Measurements from ENCODE around the gene DGUOK. TPM values are rescaled to one million over a fixed set of nuclear protein-coding genes. Genes with fewer than 3 reads are reported as not detected.
A peak's percentile ranks its signal among the peaks of the same experiment; 100 is the strongest.

Gene DGUOK
- total and polyA plus RNA-seq, 4 donors, result 19.6 to 49.7 (median 28.3) TPM

DNA sequence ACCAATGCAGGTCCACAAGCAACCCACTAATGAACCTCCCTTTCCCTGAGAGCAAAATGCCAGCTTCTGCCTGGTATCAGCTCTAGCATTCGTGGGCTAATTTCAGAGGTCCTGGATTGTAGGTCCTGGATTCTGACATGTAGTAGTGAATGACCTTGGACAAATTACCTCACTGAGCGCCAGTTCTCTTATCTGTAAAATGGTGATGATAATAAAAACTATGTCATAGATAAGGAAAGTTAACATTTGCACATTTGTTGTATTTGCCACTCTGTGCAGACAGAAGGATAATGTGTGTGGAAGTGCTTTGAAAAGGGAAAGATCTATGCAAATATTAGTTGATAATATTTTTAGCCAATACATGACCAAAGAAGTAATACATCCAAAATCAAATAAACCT lies 53.9 kb downstream of the DGUOK start:
- Histone ChIP-seq H3K4me3 (ENCODE audit: low read depth in 1 of 3, low read length in 3 of 3) (peak overlapping the region in 1 of 3 donors; percentile 39), H3K4me1 (ENCODE audit: control insufficient read depth in 4 of 4, insufficient read depth in 4 of 4, low read length in 3 of 4) (peaks cover 7 to 35% (median 26%) of the 10 kb centered on the region in 4 donors), H3K9ac (ENCODE audit: low read depth in 1 of 2, low read length in 2 of 2) (no peak overlapping the region), H3K36me3 (ENCODE audit: control insufficient read depth in 4 of 4, insufficient read depth in 3 of 4, low read depth in 1 of 4, low read length in 3 of 4) (no peaks in the 10 kb centered on the region), H3K27ac (ENCODE audit: low read depth in 1 of 2, low read length in 2 of 2) (no peak overlapping the region), H3K27me3 (ENCODE audit: control insufficient read depth in 4 of 4, insufficient read depth in 4 of 4, low read length in 3 of 4) (peaks cover 0 to 3% (median 0%) of the 10 kb centered on the region in 4 donors), H3K9me3 (ENCODE audit: control insufficient read depth in 4 of 4, low read length in 3 of 4) (no peaks in the 10 kb centered on the region)
- 28% methylated on average over 2 of the region's 2 CpGs for WGBS
- no peak for DNase-seq (ENCODE audit: low spot score)
- TF ChIP-seq JUND (IDR thresholded peaks at IDR 0.05) (no peak), GABPA (IDR thresholded peaks at IDR 0.05 in 1 of 2, conservative IDR thresholded peaks at IDR 0.05 in 1 of 2) (no peak), TAF1 (conservative IDR thresholded peaks at IDR 0.05) (no peak), RAD21 (IDR thresholded peaks at IDR 0.05) (no peak), FOXA2 (IDR thresholded peaks at IDR 0.05) (no peak), YY1 (IDR thresholded peaks at IDR 0.05) (no peak), FOXA1 (IDR thresholded peaks at IDR 0.05) (no peak), EGR1 (IDR thresholded peaks at IDR 0.05; ENCODE audit: low read depth in 2 of 2) (no peak), NR2F2 (IDR thresholded peaks at IDR 0.05) (no peak)
- TF ChIP-seq, protein P1, sequence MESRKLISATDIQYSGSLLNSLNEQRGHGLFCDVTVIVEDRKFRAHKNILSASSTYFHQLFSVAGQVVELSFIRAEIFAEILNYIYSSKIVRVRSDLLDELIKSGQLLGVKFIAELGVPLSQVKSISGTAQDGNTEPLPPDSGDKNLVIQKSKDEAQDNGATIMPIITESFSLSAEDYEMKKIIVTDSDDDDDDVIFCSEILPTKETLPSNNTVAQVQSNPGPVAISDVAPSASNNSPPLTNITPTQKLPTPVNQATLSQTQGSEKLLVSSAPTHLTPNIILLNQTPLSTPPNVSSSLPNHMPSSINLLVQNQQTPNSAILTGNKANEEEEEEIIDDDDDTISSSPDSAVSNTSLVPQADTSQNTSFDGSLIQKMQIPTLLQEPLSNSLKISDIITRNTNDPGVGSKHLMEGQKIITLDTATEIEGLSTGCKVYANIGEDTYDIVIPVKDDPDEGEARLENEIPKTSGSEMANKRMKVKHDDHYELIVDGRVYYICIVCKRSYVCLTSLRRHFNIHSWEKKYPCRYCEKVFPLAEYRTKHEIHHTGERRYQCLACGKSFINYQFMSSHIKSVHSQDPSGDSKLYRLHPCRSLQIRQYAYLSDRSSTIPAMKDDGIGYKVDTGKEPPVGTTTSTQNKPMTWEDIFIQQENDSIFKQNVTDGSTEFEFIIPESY (IDR thresholded peaks at IDR 0.05), result no peak
- TF ChIP-seq, protein P2, sequence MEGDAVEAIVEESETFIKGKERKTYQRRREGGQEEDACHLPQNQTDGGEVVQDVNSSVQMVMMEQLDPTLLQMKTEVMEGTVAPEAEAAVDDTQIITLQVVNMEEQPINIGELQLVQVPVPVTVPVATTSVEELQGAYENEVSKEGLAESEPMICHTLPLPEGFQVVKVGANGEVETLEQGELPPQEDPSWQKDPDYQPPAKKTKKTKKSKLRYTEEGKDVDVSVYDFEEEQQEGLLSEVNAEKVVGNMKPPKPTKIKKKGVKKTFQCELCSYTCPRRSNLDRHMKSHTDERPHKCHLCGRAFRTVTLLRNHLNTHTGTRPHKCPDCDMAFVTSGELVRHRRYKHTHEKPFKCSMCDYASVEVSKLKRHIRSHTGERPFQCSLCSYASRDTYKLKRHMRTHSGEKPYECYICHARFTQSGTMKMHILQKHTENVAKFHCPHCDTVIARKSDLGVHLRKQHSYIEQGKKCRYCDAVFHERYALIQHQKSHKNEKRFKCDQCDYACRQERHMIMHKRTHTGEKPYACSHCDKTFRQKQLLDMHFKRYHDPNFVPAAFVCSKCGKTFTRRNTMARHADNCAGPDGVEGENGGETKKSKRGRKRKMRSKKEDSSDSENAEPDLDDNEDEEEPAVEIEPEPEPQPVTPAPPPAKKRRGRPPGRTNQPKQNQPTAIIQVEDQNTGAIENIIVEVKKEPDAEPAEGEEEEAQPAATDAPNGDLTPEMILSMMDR (IDR thresholded peaks at IDR 0.05; ENCODE audit: low read depth, low read length, missing input control), result no peak

DNA sequence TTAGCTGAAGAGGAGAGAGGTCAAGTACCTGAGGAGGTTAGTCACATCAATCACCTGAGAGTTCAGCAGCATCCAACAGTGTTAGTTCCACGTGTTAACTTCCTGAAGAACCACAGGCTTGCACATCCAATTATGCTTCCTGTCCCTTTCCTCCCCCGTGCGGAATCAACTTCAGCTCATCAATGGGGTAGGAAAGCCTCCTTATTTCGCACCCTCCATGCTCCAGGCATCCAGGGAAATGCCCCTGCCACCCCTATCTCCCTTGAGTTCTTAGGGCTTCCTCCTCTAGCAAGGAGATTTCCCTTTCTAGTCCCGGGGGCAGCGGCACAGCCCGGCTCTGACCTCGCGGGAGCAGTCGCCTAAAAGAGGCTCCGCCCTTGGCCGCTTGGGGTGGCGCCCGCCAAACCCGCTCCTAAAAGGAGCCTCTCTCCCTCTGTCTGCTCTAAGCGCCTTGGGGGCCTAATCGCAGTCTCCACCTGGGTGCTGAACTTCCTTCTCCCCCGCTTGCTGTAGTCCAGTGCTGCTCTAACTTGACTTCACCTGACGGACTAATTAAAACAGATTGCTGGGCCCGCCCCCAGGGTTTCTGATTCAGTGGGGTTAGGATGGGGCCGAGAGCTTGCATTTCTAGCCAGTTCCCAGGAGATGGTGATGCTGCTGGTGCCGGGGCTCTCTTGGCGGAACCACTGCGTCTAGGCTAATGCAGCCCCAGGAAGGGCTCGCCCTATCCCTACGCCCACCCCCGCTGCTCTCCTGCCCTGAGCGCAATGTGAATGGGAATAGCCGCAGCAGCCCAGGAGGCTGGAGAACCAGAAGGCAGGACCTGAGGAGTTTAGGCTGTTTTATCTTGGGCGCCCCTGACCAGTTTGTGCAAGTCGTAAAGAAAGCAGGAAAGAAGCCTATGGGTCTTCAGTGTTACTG lies 54.7 kb downstream of the DGUOK start:
- Histone ChIP-seq H3K9ac (ENCODE audit: low read depth in 1 of 2, low read length in 2 of 2) (no peak overlapping the region), H3K4me1 (ENCODE audit: control insufficient read depth in 4 of 4, insufficient read depth in 4 of 4, low read length in 3 of 4) (peaks cover 11 to 43% (median 34%) of the 10 kb centered on the region in 4 donors), H3K27ac (ENCODE audit: low read depth in 1 of 2, low read length in 2 of 2) (no peak overlapping the region), H3K9me3 (ENCODE audit: control insufficient read depth in 4 of 4, low read length in 3 of 4) (no peaks in the 10 kb centered on the region), H3K36me3 (ENCODE audit: control insufficient read depth in 4 of 4, insufficient read depth in 3 of 4, low read depth in 1 of 4, low read length in 3 of 4) (no peaks in the 10 kb centered on the region), H3K4me3 (ENCODE audit: low read depth in 1 of 3, low read length in 3 of 3) (peak overlapping the region; percentile 39 to 59 (median 47)), H3K27me3 (ENCODE audit: control insufficient read depth in 4 of 4, insufficient read depth in 4 of 4, low read length in 3 of 4) (peaks cover 0 to 3% (median 0%) of the 10 kb centered on the region in 4 donors)
- WGBS, result 11% methylated on average over 31 of the region's 31 CpGs
- TF ChIP-seq RAD21 (IDR thresholded peaks at IDR 0.05), result peak in 1 of 2 donors; percentile 30
- no peak for TF ChIP-seq HNF4A (conservative IDR thresholded peaks at IDR 0.05)
- TF ChIP-seq FOXA1 (IDR thresholded peaks at IDR 0.05), result no peak
- DNase-seq (ENCODE audit: low spot score), result peak; percentile 65

DNA sequence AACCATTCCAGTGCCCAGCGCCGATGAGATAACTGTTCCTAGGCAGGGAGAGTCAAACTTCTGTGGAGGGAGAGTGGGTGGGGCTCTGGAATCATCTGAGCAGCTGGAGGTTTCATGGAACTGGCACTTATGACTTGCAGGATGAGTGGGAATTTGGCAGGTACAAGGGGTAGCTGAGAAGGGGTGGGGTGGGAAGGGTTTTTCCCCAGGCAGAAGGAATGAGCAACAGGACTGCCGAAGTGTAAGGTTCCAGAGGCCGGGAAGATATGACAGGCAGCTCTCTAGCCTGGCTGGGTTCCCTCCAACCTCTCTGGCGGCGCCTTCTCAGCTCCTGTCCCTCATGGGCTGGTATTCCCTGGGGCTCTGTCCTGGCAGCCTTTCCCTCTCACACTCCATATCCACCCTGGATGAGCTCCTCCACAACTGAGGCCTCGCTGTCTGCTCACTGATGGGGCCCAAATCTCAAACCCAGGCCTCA lies 55.5 kb downstream of the DGUOK start:
- H3K4me1 ChIP-seq (ENCODE audit: control insufficient read depth in 4 of 4, insufficient read depth in 4 of 4, low read length in 3 of 4), result peaks cover 14 to 51% (median 41%) of the 10 kb centered on the region in 4 donors
- peaks cover 0 to 3% (median 0%) of the 10 kb centered on the region in 4 donors for H3K27me3 ChIP-seq (ENCODE audit: control insufficient read depth in 4 of 4, insufficient read depth in 4 of 4, low read length in 3 of 4)
- H3K27ac ChIP-seq (ENCODE audit: low read depth in 1 of 2, low read length in 2 of 2), result no peak overlapping the region
- DNase-seq (ENCODE audit: low spot score), result no peak
- TF ChIP-seq, protein P3, sequence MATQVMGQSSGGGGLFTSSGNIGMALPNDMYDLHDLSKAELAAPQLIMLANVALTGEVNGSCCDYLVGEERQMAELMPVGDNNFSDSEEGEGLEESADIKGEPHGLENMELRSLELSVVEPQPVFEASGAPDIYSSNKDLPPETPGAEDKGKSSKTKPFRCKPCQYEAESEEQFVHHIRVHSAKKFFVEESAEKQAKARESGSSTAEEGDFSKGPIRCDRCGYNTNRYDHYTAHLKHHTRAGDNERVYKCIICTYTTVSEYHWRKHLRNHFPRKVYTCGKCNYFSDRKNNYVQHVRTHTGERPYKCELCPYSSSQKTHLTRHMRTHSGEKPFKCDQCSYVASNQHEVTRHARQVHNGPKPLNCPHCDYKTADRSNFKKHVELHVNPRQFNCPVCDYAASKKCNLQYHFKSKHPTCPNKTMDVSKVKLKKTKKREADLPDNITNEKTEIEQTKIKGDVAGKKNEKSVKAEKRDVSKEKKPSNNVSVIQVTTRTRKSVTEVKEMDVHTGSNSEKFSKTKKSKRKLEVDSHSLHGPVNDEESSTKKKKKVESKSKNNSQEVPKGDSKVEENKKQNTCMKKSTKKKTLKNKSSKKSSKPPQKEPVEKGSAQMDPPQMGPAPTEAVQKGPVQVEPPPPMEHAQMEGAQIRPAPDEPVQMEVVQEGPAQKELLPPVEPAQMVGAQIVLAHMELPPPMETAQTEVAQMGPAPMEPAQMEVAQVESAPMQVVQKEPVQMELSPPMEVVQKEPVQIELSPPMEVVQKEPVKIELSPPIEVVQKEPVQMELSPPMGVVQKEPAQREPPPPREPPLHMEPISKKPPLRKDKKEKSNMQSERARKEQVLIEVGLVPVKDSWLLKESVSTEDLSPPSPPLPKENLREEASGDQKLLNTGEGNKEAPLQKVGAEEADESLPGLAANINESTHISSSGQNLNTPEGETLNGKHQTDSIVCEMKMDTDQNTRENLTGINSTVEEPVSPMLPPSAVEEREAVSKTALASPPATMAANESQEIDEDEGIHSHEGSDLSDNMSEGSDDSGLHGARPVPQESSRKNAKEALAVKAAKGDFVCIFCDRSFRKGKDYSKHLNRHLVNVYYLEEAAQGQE (IDR thresholded peaks at IDR 0.05), result no peak
- TF ChIP-seq FOXA1 (IDR thresholded peaks at IDR 0.05), result no peak
- no peak for TF ChIP-seq EGR1 (IDR thresholded peaks at IDR 0.05; ENCODE audit: low read depth in 2 of 2)
- TF ChIP-seq, protein P2 (IDR thresholded peaks at IDR 0.05; ENCODE audit: low read depth, low read length, missing input control), result no peak
- no peak for TF ChIP-seq RAD21 (IDR thresholded peaks at IDR 0.05)
- TF ChIP-seq JUND (IDR thresholded peaks at IDR 0.05), result no peak
- TF ChIP-seq, protein P4, sequence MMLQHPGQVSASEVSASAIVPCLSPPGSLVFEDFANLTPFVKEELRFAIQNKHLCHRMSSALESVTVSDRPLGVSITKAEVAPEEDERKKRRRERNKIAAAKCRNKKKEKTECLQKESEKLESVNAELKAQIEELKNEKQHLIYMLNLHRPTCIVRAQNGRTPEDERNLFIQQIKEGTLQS (IDR thresholded peaks at IDR 0.05), result no peak
- TF ChIP-seq TAF1 (conservative IDR thresholded peaks at IDR 0.05), result no peak
- no peak for TF ChIP-seq NR2F2 (IDR thresholded peaks at IDR 0.05)
- TF ChIP-seq HNF4G (IDR thresholded peaks at IDR 0.05), result no peak
- H3K36me3 ChIP-seq (ENCODE audit: control insufficient read depth in 4 of 4, insufficient read depth in 3 of 4, low read depth in 1 of 4, low read length in 3 of 4), result no peaks in the 10 kb centered on the region
- WGBS, result 60% methylated on average over 7 of the region's 7 CpGs
- H3K9ac ChIP-seq (ENCODE audit: low read depth in 1 of 2, low read length in 2 of 2), result no peak overlapping the region
- no peak overlapping the region for H3K4me3 ChIP-seq (ENCODE audit: low read depth in 1 of 3, low read length in 3 of 3)
- H3K9me3 ChIP-seq (ENCODE audit: control insufficient read depth in 4 of 4, low read length in 3 of 4), result no peaks in the 10 kb centered on the region

Measured in liver (tissue), 9 donors.